Caki2 (cell line): Measurements from ENCODE around the gene ESYT3. TPM values are rescaled to one million over a fixed set of nuclear protein-coding genes. Genes with fewer than 3 reads are reported as not detected.

Experiments
- DNase-seq: peaks from one replicate; pipeline ENCODE4 v3.0.0-alpha.2; 2015; ENCODE audit warnings: low read depth
- in situ Hi-C: cut with HindIII; loops from 2 replicates; pipeline ENCODE4 v1.10.0; 2016; ENCODE audit warnings: low sequenced_read_pairs, low pct_unique_long_range_greater_than_20kb, mixed read lengths
- total RNA-seq: library from RNA; depleted of rRNA; stranded (reverse); fragments of >200 nt; shearing (Covaris generic); gene quantifications from 2 replicates; pipeline ENCODE4 v1.2.3, GENCODE V29; 2014; ENCODE audit warnings: low replicate concordance; rRNA removed

ESYT3 gene, protein sequence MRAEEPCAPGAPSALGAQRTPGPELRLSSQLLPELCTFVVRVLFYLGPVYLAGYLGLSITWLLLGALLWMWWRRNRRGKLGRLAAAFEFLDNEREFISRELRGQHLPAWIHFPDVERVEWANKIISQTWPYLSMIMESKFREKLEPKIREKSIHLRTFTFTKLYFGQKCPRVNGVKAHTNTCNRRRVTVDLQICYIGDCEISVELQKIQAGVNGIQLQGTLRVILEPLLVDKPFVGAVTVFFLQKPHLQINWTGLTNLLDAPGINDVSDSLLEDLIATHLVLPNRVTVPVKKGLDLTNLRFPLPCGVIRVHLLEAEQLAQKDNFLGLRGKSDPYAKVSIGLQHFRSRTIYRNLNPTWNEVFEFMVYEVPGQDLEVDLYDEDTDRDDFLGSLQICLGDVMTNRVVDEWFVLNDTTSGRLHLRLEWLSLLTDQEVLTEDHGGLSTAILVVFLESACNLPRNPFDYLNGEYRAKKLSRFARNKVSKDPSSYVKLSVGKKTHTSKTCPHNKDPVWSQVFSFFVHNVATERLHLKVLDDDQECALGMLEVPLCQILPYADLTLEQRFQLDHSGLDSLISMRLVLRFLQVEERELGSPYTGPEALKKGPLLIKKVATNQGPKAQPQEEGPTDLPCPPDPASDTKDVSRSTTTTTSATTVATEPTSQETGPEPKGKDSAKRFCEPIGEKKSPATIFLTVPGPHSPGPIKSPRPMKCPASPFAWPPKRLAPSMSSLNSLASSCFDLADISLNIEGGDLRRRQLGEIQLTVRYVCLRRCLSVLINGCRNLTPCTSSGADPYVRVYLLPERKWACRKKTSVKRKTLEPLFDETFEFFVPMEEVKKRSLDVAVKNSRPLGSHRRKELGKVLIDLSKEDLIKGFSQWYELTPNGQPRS
- 0.07 TPM in 1 of 2 replicates, not detected in the other for total RNA-seq

- DNase-seq, result peak; percentile 37
- in situ Hi-C loops, result no loop called here
Observed at GRCh38 chr3:138434276-138434874, at the start of gene ESYT3. Gene ESYT3, plus strand, starts transcription at chr3:138434616. Its CDS starts 183 bp downstream, at chr3:138434799.

DNA sequence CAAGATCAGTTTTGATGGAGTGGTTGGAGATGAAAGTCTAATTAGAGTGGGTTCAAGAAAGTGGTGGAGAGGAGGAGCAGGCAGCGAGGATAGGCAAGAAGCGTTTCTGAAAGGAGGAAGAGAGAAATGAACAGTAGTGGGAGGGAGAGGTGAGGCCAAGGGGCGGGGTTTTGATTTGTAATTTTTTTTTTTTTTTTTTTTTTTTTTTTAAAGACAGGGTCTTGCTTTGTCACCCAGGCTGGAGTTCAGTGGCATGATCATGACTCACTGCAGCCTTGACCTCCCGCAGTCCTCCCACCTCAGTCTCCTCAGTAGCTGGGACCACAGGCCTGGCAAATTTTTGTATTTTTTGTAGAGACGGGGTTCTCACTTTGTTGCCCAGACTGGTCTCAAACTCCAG lies 49.4 kb upstream of the ESYT3 start:
- in situ Hi-C loops, result no loop called here

DNA sequence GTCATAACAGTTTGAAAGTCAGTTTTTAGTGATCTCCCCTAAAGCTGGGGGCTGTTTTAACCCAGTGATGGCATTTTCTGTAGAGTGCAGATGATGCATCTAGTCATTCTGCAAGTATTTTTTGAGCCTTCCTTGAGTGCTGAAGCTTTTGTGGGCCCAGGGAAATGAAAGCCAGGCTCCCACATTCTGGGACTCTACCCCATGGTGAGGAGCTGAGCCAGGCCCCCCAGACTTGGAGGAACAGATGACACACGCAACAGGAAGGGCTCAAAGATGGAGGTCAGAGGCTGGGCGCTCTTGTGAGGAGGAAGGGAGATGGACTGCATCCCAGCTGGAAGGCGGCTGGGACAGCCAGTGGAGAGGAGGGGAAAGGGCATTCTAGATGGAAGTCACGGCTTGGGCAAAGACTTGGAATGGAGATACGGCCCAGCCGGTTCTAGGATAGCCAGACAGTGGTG lies 45.2 kb upstream of the ESYT3 start:
- in situ Hi-C loops, result no loop called here
- no peak for DNase-seq

More for the DNA sequence above, 49.4 kb upstream of the ESYT3 start:
- peak; percentile 44 for DNase-seq

DNA sequence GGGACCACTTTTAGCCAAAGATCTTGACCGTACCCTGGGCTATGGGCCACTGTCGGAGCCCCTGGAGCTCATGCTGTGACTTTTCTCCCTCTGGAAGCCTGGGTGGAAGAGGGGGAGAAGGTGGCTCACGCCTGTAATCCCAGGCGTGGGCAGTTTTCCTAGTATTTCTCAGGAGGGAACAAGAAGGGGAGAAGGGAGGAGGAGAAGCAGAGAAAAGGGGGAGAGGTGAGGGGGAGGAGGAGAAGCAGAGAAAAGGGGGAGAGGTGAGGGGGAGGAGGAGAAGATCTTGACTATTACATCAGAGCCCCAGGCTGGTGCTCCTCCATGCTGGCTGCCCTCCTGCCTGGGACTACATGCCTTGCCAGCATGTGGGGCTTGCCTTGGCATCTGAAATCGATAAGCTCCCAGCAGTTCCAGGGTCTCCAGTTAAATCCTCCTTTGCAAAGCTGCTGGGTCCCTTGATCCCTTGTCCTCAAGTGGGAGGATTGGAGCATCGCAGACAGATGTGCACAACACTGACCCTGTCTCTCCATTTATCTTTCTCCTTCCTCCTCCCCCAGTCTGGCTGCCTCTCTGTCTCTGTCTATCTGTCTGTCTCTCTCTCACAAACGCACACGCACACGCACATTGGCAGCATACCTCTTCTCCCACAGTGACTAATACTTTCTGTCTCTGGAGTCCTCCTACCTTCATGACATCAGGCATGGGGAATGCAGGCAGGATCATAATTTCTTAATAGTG lies 44.4 kb upstream of the ESYT3 start:
- in situ Hi-C loops, result no loop called here

GRCh38 chr3:138390582-138390932 lies 43.9 kb upstream of the ESYT3 start:
- DNase-seq, result no peak
- in situ Hi-C loops, result no loop called here

More for the DNA sequence above, 44.4 kb upstream of the ESYT3 start:
- peak; percentile 86 for DNase-seq

DNA sequence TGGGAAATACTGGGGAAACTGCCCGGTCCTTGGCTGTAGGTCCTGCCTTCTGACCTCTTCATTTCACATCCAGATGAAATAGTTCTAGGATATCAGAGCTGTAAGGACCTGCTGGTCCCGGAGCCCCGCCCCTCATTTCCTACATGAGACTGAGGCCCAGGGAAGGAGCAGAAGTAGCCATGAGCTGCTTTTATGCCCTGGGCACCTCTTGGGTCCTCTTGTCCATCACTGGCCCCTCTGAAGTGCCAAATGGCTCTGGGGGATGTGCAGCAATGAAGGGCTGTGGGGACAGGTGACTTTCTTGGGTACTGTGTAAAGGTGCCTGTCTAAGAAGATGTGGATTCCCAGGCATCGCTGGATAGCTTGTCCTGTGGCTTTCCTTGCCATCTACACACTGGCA lies 40.3 kb upstream of the ESYT3 start:
- in situ Hi-C loops, result no loop called here
- DNase-seq, result no peak

GRCh38 chr3:138394686-138395085 lies 39.7 kb upstream of the ESYT3 start:
- DNase-seq, result no peak
- in situ Hi-C loops, result no loop called here

- DNase-seq, result no peak
- in situ Hi-C loops, result no loop called here
Observed at GRCh38 chr3:138395865-138396751, 38.3 kb upstream of the ESYT3 start.

DNA sequence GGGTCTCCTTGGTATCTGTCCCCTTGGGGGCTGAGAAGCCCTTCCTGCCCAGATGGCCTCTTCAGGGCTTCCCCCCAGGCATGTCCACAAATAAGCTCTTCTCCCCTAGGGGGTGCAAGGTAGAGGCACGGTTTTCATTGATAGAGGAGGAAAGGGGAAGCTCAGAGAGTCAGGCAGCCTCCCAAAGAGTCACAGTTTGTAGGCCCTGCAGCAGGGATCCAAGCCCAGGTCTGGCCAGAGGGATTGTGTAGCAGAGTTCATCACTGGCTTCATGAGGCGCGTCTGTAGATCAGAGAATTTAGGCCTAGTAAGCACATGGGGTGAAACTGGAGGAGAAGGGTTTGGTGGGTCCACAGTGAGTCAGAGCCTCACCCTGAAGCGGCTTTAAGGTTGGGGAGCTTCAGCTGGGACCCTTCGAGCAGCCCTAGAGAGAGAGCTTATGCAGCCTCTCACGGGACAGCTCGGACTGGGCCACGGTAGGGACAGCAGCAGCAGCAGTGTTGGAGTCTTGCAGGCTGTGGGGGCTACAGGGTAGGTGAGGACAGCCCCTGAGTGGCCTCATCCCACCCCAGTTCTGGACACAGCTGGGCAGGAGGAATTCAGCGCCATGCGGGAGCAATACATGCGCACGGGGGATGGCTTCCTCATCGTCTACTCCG lies 37.5 kb upstream of the ESYT3 start:
- no peak for DNase-seq
- in situ Hi-C loops, result no loop called here

GRCh38 chr3:138397983-138398382 lies 36.4 kb upstream of the ESYT3 start:
- no peak for DNase-seq
- in situ Hi-C loops, result no loop called here

- in situ Hi-C loops, result no loop called here
- no peak for DNase-seq
Observed at GRCh38 chr3:138398791-138399575, 35.4 kb upstream of the ESYT3 start.

- no peak for DNase-seq
- in situ Hi-C loops, result no loop called here
Observed at GRCh38 chr3:138399766-138400165, 34.6 kb upstream of the ESYT3 start.

GRCh38 chr3:138400651-138401070 lies 33.8 kb upstream of the ESYT3 start:
- in situ Hi-C loops, result no loop called here

DNA sequence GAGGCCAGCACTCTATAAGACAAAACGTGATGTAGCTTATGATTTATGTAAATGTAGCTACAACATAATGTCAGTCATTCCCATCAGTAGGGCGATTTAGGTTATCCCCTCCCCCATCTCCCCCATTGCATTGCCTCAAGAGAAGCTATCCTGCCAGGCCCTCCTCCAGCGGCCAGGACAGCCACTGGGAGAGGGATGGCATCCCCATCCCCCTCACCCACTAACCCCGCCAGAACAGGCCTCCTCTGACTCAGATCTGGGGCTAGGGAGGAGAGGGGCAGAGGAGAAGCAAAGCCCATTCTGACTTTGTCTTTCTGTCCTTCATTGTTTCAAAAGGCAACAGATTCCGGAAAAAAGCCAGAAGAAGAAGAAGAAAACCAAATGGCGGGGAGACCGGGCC lies 32.6 kb upstream of the ESYT3 start:
- no peak for DNase-seq
- in situ Hi-C loops, result no loop called here

More at GRCh38 chr3:138400651-138401070, 33.8 kb upstream of the ESYT3 start:
- DNase-seq, result no peak

GRCh38 chr3:138404121-138404520 lies 30.3 kb upstream of the ESYT3 start:
- DNase-seq, result no peak
- in situ Hi-C loops, result no loop called here

- no peak for DNase-seq
- in situ Hi-C loops, result no loop called here
Observed at GRCh38 chr3:138405001-138405400, 29.4 kb upstream of the ESYT3 start.
